GM12878 (cell line): ENCODE results near the gene DPP4. TPM values are rescaled to one million over a fixed set of nuclear protein-coding genes. Genes with fewer than 3 reads are reported as not detected.

Experiments
- ATAC-seq: fragments of 200-7000 bp; cut with Tn5 transposase; 3 replicates; pipeline ENCODE4 v1.9.1; 2020; ENCODE audit warnings: mild to moderate bottlenecking, moderate library complexity
- BruUV-seq: library from RNA; stranded (reverse); fragments of 400-500 nt; replicated peaks from 2 replicates; lab custom pipeline; 2021; lab: Mats Ljungman, UMichigan
- CTCF ChIA-PET: fragments of 300-600 bp; sonication (Branson Sonifier 250); formaldehyde crosslinking; extraction: SDS; loops from one replicate; lab custom pipeline; 2021; ENCODE audit warnings: inconsistent platforms; lab: Yijun Ruan, JAX
- POLR2A ChIA-PET: fragments of 350-600 bp; formaldehyde crosslinking; extraction: SDS; loops from one replicate; lab custom pipeline; 2021; ENCODE audit warnings: inconsistent platforms; lab: Charles Lee
- RAD21 ChIA-PET: fragments of 300-600 bp; sonication (Branson Sonifier 250); formaldehyde crosslinking; loops from one replicate; lab custom pipeline; 2023; ENCODE audit warnings: antibody characterized with exemption; ENCODE audit not compliant: unreplicated experiment; lab: Charles Lee
- SMC1A ChIA-PET: fragments of 300-600 bp; sonication (Branson Sonifier 250); formaldehyde crosslinking; loops from one replicate; lab custom pipeline; 2023; ENCODE audit not compliant: unreplicated experiment, uncharacterized antibody; lab: Charles Lee
- DNase-seq: peaks from one replicate; pipeline ENCODE4 v3.0.0-alpha.2; 2011; ENCODE audit warnings: low read depth, low spot score
- FAIRE-seq: peaks from 3 replicates; lab custom pipeline; 2011; peaks lifted over from hg19 to GRCh38; lab: Jason Lieb, UNC
- H2AFZ ChIP-seq: 2 replicates; pipeline ENCODE4 v1.6.0; 2011; ENCODE audit warnings: low read depth, low read length, control low read depth; ENCODE audit not compliant: control insufficient read depth
- H3K27ac ChIP-seq: 2 replicates; pipeline ENCODE4 v1.5.1; 2011; ENCODE audit warnings: control low read depth; ENCODE audit not compliant: control insufficient read depth, insufficient read depth
- H3K27me3 ChIP-seq, 2 experiments: replicated peaks in 1 of 2; 2 replicates each; pipeline versions ENCODE4 v1.6.0 to v1.6.1; 2011; ENCODE audit warnings: low read length in 1 of 2; ENCODE audit not compliant: control insufficient read depth in 2 of 2, insufficient read depth in 2 of 2
- H3K36me3 ChIP-seq, 2 experiments: 2 replicates each; pipeline ENCODE4 v1.5.1; 2011; ENCODE audit warnings: low read length in 1 of 2; ENCODE audit not compliant: control insufficient read depth in 2 of 2, insufficient read depth in 2 of 2
- H3K4me1 ChIP-seq: 2 replicates; pipeline ENCODE4 v1.6.1; 2011; ENCODE audit warnings: mild to moderate bottlenecking, low read length, moderate library complexity, mixed read lengths; ENCODE audit not compliant: control insufficient read depth, insufficient read depth
- H3K4me2 ChIP-seq: 2 replicates; pipeline ENCODE4 v1.6.0; 2011; ENCODE audit warnings: control low read depth; ENCODE audit not compliant: control insufficient read depth, insufficient read depth
- H3K4me3 ChIP-seq: fragments of 200-600 bp; sonication (generic); 2 replicates; pipeline ENCODE4 v1.5.1; 2016
- H3K79me2 ChIP-seq: 2 replicates; pipeline ENCODE4 v1.6.0; 2011; ENCODE audit warnings: low read length; ENCODE audit not compliant: control insufficient read depth, insufficient read depth
- H3K9ac ChIP-seq: 2 replicates; pipeline ENCODE4 v1.8.0; 2011; ENCODE audit warnings: low read length, control low read depth, mixed read lengths; ENCODE audit not compliant: control insufficient read depth, insufficient read depth
- H3K9me3 ChIP-seq: replicated peaks from 3 replicates; pipeline ENCODE4 v1.5.1; 2011; ENCODE audit warnings: mild to moderate bottlenecking, low read length; ENCODE audit not compliant: control insufficient read depth, insufficient read depth
- H4K20me1 ChIP-seq: 2 replicates; pipeline ENCODE4 v1.6.0; 2011; ENCODE audit not compliant: control insufficient read depth, insufficient read depth
- ASH2L ChIP-seq: fragments of 300-600, 200-600 bp; sonication (generic); IDR thresholded peaks from 2 replicates; pipeline ENCODE4 v1.6.1; 2017; ENCODE audit warnings: low read depth, mild to moderate bottlenecking, borderline replicate concordance
- BACH1 ChIP-seq: fragments of 450-650 bp; IDR thresholded peaks from 2 replicates; pipeline ENCODE4 v1.6.1; 2017; ENCODE audit warnings: mild to moderate bottlenecking, borderline replicate concordance
- CBX5 ChIP-seq: sonication (generic); IDR thresholded peaks from 2 replicates; pipeline ENCODE4 v1.6.1; 2016; ENCODE audit warnings: low read depth, moderate library complexity, mild to moderate bottlenecking, inconsistent platforms
- CEBPB ChIP-seq, 2 experiments: fragments of 150-350 bp in 1 of 2; IDR thresholded peaks; 2 replicates each; pipeline ENCODE4 v1.6.1; 2012 to 2014; ENCODE audit warnings: low read depth in 2 of 2, low read length in 2 of 2, borderline replicate concordance in 1 of 2, inconsistent platforms in 1 of 2
- DPF2 ChIP-seq: fragments of 450-650 bp; IDR thresholded peaks from 2 replicates; pipeline ENCODE4 v1.6.1; 2017; ENCODE audit warnings: mild to moderate bottlenecking
- FOS ChIP-seq: IDR thresholded peaks from 3 replicates; pipeline ENCODE4 v1.6.1; 2011; ENCODE audit warnings: borderline replicate concordance; ENCODE audit not compliant: insufficient read length; ENCODE audit errors: extremely low read depth
- IKZF1 ChIP-seq: fragments of 450-650 bp; conservative IDR thresholded peaks from 2 replicates; pipeline ENCODE4 v1.6.1; 2017; ENCODE audit warnings: antibody characterized with exemption, mild to moderate bottlenecking
- JUNB ChIP-seq: IDR thresholded peaks from 2 replicates; pipeline ENCODE4 v1.6.1; 2016; ENCODE audit warnings: antibody characterized with exemption, mild to moderate bottlenecking
- KLF5 ChIP-seq: fragments of 450-650 bp; IDR thresholded peaks from 2 replicates; pipeline ENCODE4 v1.6.1; 2014; ENCODE audit warnings: mild to moderate bottlenecking; ENCODE audit not compliant: partially characterized antibody
- NR2C1 ChIP-seq: fragments of 450-650 bp; IDR thresholded peaks from 2 replicates; pipeline ENCODE4 v1.6.1; 2017; ENCODE audit warnings: antibody characterized with exemption, mild to moderate bottlenecking, moderate library complexity
- NRF1 ChIP-seq: conservative IDR thresholded peaks from 2 replicates; pipeline ENCODE4 v1.6.1; 2011; ENCODE audit warnings: mild to moderate bottlenecking, low read depth, low read length, improper control_type of control experiment
- PAX8 ChIP-seq: fragments of 450-650 bp; IDR thresholded peaks from 2 replicates; pipeline ENCODE4 v1.6.1; 2017; ENCODE audit warnings: mild to moderate bottlenecking, moderate library complexity
- RAD51 ChIP-seq: fragments of 450-650 bp; IDR thresholded peaks from 2 replicates; pipeline ENCODE4 v1.6.1; 2016; ENCODE audit warnings: moderate library complexity, mild to moderate bottlenecking, inconsistent platforms
- SMARCA5 ChIP-seq: fragments of 450-650 bp; IDR thresholded peaks from 2 replicates; pipeline ENCODE4 v1.6.1; 2017; ENCODE audit warnings: mild to moderate bottlenecking
- SMC3 ChIP-seq: IDR thresholded peaks from 2 replicates; pipeline ENCODE4 v1.6.1; 2011; ENCODE audit warnings: low read length, improper control_type of control experiment, borderline replicate concordance
- SUPT20H ChIP-seq: IDR thresholded peaks from 2 replicates; pipeline ENCODE4 v1.6.1; 2011; ENCODE audit warnings: low read depth, mild to moderate bottlenecking, low read length, moderate library complexity, borderline replicate concordance; ENCODE audit not compliant: control insufficient read depth
- TAF1 ChIP-seq: IDR thresholded peaks from 2 replicates; pipeline ENCODE4 v1.6.1; 2011; ENCODE audit warnings: mild to moderate bottlenecking, low read depth, low read length, borderline replicate concordance
- WGBS: methylation state at CpG from one replicate; pipeline ENCODE4 v1.1.6; 2016; ENCODE audit warnings: low lambda C conversion rate; ENCODE audit not compliant: insufficient replicate concordance, insufficient coverage; ENCODE audit errors: missing lambda C conversion rate; 5-methylcytosine and 5-hydroxymethylcytosine counted together
- in situ Hi-C: fragments of 300-500 bp; cut with MboI; formaldehyde crosslinking; loops from 9 replicates; pipeline ENCODE4 v1.14.3; 2018; ENCODE audit warnings: mixed read lengths
- intact Hi-C: fragments of 100-400 bp; cut with micrococcal nuclease; formaldehyde crosslinking; loops from one replicate; pipeline ENCODE4 v1.14.2; 2022; ENCODE audit not compliant: unreplicated experiment
- polyA plus RNA-seq, 11 experiments: library from polyadenylated mRNA; depleted of rRNA in 4 of 11; unstranded in 6 of 11; stranded (reverse) in 5 of 11; fragments of >200 nt; fragmentation: Nextera tagmentation in 4 of 11; fragmentation: Illumina TruSeq in 1 of 11; extraction: Ambion mirVana in 4 of 11; extraction: Trizol in 1 of 11; gene quantifications; 1 replicate in 1 of 11; 2 replicates in 10 of 11; pipeline versions ENCODE4 v1.2.1 to v1.2.3, GENCODE V29; 2011 to 2016; ENCODE audit warnings: inconsistent platforms in 2 of 11, missing spikeins in 2 of 11, low read depth in 1 of 11
- total RNA-seq, 4 experiments: library from RNA; depleted of rRNA in 3 of 4; stranded (reverse); fragments of >200 nt in 3 of 4; fragmentation: Illumina TruSeq in 1 of 4; extraction: Trizol in 1 of 4; gene quantifications; 2 replicates each; pipeline versions ENCODE4 v1.2.1 to v1.2.3, GENCODE V29; 2013 to 2021
- TF ChIP-seq, protein P1 (sequence below): fragments of 450-650 bp; IDR thresholded peaks from 2 replicates; pipeline ENCODE4 v1.6.1; 2017; ENCODE audit warnings: borderline replicate concordance
- TF ChIP-seq, protein P2 (sequence below): fragments of 450-650 bp; formaldehyde crosslinking; IDR thresholded peaks from 2 replicates; pipeline ENCODE4 v1.5.0; 2022; ENCODE audit warnings: mild to moderate bottlenecking, missing genetic modification characterization

DPP4 gene
- total and polyA plus RNA-seq, 10 of the 15 experiments (the other 5 are each of a cell fraction or from before 2014, with no cell fraction given): 4.1 to 11.4 (median 9.3) TPM

DNA sequence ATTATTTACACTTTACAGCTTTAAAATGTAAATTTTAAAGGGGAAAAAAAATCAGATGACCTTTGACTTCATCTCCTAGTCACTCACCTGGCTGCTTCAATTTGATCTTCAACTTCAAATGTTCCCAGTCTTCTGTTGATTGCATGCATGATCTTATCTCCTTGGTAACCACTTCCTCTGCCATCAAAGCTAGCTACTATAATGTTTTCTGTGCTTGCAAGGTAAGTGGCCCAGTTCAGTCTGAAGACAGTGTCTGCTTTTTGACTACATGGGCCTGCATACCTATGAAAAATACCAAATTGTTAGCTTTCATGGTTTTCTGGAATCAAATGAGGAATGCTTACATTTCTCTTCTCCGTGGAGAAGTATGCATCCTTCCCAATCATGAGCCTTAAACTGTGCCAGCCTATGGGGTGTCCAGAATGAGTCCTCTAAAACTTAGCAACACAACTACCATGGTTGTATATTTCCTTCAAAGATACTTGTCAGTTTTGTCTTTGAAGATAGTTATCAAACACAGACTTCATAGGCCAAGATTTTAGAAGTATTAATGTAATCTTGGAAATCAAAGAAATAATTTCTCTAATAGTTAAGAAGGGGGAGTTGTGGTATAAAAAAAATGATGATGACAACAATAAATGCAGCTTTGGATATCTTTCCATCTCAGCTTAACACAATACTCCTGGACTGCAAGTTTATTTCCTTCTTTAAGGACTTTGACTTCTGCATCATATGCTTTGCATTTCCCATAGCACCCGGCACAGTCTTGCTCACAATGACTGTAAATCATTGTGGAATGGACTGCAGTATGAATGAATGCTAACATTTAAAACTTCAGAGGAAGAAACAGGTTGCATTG lies 62.1 kb downstream of the DPP4 start (continued):
- TF ChIP-seq KLF5 (no peak), ASH2L (no peak), FOS (no peak), PAX8 (no peak), NR2C1 (no peak), JUNB (no peak), TAF1 (no peak)
- TF ChIP-seq, protein P1, sequence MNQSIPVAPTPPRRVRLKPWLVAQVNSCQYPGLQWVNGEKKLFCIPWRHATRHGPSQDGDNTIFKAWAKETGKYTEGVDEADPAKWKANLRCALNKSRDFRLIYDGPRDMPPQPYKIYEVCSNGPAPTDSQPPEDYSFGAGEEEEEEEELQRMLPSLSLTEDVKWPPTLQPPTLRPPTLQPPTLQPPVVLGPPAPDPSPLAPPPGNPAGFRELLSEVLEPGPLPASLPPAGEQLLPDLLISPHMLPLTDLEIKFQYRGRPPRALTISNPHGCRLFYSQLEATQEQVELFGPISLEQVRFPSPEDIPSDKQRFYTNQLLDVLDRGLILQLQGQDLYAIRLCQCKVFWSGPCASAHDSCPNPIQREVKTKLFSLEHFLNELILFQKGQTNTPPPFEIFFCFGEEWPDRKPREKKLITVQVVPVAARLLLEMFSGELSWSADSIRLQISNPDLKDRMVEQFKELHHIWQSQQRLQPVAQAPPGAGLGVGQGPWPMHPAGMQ: no peak

DNA sequence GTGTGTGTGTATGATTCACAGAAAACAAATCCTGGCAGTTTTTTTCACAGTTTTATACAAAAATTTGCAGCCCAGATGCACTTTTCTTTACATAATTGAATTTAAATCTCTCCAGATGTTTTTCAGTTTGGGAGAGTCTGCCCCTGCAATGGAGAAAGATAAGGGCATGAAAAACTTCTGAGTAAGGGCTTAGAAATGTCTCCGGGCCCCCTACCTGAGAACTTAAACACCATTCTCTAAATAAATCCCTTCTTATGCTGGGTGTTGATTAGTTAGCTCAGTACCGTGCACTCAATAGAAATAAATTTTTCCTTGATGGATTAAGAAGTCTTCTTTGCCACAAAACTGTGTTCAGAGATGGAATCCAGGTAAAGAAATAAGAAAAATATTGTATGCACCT lies 64.5 kb downstream of the DPP4 start:
- Histone ChIP-seq H4K20me1 (no peaks in the 10 kb centered on the region), H3K79me2 (no peaks in the 10 kb centered on the region), H3K4me2 (no peak overlapping the region), H3K36me3 (no peaks in the 10 kb centered on the region), H3K9ac (no peak overlapping the region), H3K4me1 (no peaks in the 10 kb centered on the region), H2AFZ (no peak overlapping the region), H3K4me3 (no peak overlapping the region), H3K27ac (no peak overlapping the region), H3K27me3 (no peaks in the 10 kb centered on the region), H3K9me3 (no peaks in the 10 kb centered on the region)
- DNase-seq: no peak
- in situ Hi-C loops (no loop called here), intact Hi-C loops (no loop called here)
- FAIRE-seq: no peak
- SMC1A ChIA-PET: interaction anchor here (1.4 to 3.5 kb wide), 2 partner anchors 81 to 115 kb away, joined by 3 to 12 read pairs; no protein-coding TSS in a partner anchor
- no TSS peak for BruUV-seq
- 0% methylated on average over 2 of the region's 2 CpGs for WGBS
- TF ChIP-seq BACH1 (no peak), RAD51 (no peak), NRF1 (no peak), CEBPB (IDR thresholded peaks at IDR 0.05; ENCODE audit: borderline replicate concordance in 1 of 2, low read depth in 2 of 2, low read length in 2 of 2) (no peak), IKZF1 (no peak), SUPT20H (no peak), SMARCA5 (no peak), DPF2 (no peak), SMC3 (no peak), CBX5 (no peak)
- TF ChIP-seq, protein P2, sequence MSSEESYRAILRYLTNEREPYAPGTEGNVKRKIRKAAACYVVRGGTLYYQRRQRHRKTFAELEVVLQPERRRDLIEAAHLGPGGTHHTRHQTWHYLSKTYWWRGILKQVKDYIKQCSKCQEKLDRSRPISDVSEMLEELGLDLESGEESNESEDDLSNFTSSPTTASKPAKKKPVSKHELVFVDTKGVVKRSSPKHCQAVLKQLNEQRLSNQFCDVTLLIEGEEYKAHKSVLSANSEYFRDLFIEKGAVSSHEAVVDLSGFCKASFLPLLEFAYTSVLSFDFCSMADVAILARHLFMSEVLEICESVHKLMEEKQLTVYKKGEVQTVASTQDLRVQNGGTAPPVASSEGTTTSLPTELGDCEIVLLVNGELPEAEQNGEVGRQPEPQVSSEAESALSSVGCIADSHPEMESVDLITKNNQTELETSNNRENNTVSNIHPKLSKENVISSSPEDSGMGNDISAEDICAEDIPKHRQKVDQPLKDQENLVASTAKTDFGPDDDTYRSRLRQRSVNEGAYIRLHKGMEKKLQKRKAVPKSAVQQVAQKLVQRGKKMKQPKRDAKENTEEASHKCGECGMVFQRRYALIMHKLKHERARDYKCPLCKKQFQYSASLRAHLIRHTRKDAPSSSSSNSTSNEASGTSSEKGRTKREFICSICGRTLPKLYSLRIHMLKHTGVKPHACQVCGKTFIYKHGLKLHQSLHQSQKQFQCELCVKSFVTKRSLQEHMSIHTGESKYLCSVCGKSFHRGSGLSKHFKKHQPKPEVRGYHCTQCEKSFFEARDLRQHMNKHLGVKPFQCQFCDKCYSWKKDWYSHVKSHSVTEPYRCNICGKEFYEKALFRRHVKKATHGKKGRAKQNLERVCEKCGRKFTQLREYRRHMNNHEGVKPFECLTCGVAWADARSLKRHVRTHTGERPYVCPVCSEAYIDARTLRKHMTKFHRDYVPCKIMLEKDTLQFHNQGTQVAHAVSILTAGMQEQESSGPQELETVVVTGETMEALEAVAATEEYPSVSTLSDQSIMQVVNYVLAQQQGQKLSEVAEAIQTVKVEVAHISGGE (CRISPR knock-in tag): no peak
- POLR2A ChIA-PET: no interaction called here
- ATAC-seq: no peak
- RAD21 ChIA-PET: interaction anchor here (1.5 to 4.1 kb wide), 2 partner anchors 113 to 116 kb away, joined by 6 to 28 read pairs; no protein-coding TSS in a partner anchor
- CTCF ChIA-PET: interaction anchor here (2.0 to 6.5 kb wide), 2 partner anchors 82 to 116 kb away, joined by 7 to 48 read pairs; no protein-coding TSS in a partner anchor
